ENCODE results near the gene ROCK2. TPM values are rescaled to one million over a fixed set of nuclear protein-coding genes. Genes with fewer than 3 reads are reported as not detected.

ROCK2 gene
- total and polyA plus RNA-seq, 4 donors = 5.3 to 31.0 (median 12.2) TPM

DNA sequence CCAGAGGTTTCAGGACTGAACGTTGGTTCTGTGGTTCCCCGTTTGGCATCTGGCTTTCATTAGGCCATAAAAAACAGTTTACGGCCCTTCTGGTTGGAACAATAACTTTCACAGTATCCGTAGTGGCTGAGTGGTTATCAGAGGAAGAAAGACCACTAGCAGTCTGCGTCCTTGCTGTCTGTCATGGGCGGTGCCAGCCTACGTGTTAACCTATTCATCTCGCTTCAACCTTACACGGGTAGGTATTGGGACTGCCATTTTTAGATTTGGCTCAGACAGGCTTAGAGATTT lies 42.6 kb upstream of the ROCK2 start:
- Histone ChIP-seq H3K4me3 (ENCODE audit: low read depth in 1 of 3, low read length in 3 of 3) (no peak overlapping the region), H3K27me3 (ENCODE audit: control insufficient read depth in 4 of 4, insufficient read depth in 4 of 4, low read length in 3 of 4) (no peaks in the 10 kb centered on the region), H3K9me3 (ENCODE audit: control insufficient read depth in 4 of 4, low read length in 3 of 4) (no peaks in the 10 kb centered on the region), H3K27ac (ENCODE audit: low read depth in 1 of 2, low read length in 2 of 2) (no peak overlapping the region), H3K9ac (ENCODE audit: low read depth in 1 of 2, low read length in 2 of 2) (no peak overlapping the region), H3K36me3 (ENCODE audit: control insufficient read depth in 4 of 4, insufficient read depth in 3 of 4, low read depth in 1 of 4, low read length in 3 of 4) (no peaks in the 10 kb centered on the region), H3K4me1 (ENCODE audit: control insufficient read depth in 4 of 4, insufficient read depth in 4 of 4, low read length in 3 of 4) (peaks cover 22 to 40% (median 36%) of the 10 kb centered on the region in 4 donors)
- 82% methylated on average over 9 of the region's 9 CpGs for WGBS
- no peak for DNase-seq (ENCODE audit: low spot score)
- TF ChIP-seq JUND (IDR thresholded peaks at IDR 0.05) (no peak), HNF4A (conservative IDR thresholded peaks at IDR 0.05) (no peak), FOXA2 (IDR thresholded peaks at IDR 0.05) (no peak), HNF4G (IDR thresholded peaks at IDR 0.05) (no peak), TAF1 (conservative IDR thresholded peaks at IDR 0.05) (no peak), RXRA (IDR thresholded peaks at IDR 0.05) (no peak), FOXA1 (IDR thresholded peaks at IDR 0.05) (no peak), RAD21 (IDR thresholded peaks at IDR 0.05) (no peak), NR2F2 (IDR thresholded peaks at IDR 0.05) (no peak)
- TF ChIP-seq, protein P1, sequence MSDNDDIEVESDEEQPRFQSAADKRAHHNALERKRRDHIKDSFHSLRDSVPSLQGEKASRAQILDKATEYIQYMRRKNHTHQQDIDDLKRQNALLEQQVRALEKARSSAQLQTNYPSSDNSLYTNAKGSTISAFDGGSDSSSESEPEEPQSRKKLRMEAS (IDR thresholded peaks at IDR 0.05) = no peak
- TF ChIP-seq, protein P2, sequence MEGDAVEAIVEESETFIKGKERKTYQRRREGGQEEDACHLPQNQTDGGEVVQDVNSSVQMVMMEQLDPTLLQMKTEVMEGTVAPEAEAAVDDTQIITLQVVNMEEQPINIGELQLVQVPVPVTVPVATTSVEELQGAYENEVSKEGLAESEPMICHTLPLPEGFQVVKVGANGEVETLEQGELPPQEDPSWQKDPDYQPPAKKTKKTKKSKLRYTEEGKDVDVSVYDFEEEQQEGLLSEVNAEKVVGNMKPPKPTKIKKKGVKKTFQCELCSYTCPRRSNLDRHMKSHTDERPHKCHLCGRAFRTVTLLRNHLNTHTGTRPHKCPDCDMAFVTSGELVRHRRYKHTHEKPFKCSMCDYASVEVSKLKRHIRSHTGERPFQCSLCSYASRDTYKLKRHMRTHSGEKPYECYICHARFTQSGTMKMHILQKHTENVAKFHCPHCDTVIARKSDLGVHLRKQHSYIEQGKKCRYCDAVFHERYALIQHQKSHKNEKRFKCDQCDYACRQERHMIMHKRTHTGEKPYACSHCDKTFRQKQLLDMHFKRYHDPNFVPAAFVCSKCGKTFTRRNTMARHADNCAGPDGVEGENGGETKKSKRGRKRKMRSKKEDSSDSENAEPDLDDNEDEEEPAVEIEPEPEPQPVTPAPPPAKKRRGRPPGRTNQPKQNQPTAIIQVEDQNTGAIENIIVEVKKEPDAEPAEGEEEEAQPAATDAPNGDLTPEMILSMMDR (IDR thresholded peaks at IDR 0.05; ENCODE audit: low read depth, low read length, missing input control) = no peak
- TF ChIP-seq, protein P3, sequence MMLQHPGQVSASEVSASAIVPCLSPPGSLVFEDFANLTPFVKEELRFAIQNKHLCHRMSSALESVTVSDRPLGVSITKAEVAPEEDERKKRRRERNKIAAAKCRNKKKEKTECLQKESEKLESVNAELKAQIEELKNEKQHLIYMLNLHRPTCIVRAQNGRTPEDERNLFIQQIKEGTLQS (IDR thresholded peaks at IDR 0.05) = no peak

DNA sequence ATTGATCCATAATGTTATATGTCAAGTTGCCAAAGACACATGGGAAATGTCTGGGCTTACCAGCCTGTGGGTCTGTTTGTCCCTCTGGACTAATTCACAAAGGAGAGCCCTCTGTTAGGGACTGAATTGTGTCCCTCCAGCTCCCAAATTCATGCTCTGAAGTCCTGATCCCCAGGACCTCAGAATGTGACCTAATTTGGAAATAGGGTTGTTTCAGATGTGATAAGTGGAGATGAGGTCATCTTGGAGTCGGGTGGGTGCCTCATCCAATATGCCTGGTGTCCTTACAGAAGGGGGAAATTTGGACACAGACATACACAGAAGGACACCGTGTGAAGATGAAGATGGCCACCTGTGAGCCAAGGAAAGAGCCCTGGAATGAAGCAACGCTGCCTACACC lies 41.4 kb upstream of the ROCK2 start:
- peaks cover 22 to 40% (median 36%) of the 10 kb centered on the region in 4 donors for H3K4me1 ChIP-seq (ENCODE audit: control insufficient read depth in 4 of 4, insufficient read depth in 4 of 4, low read length in 3 of 4)
- 78% methylated on average over 3 of the region's 3 CpGs for WGBS
- no peak overlapping the region for H3K4me3 ChIP-seq (ENCODE audit: low read depth in 1 of 3, low read length in 3 of 3)
- no peak overlapping the region for H3K9ac ChIP-seq (ENCODE audit: low read depth in 1 of 2, low read length in 2 of 2)
- no peaks in the 10 kb centered on the region for H3K36me3 ChIP-seq (ENCODE audit: control insufficient read depth in 4 of 4, insufficient read depth in 3 of 4, low read depth in 1 of 4, low read length in 3 of 4)
- peak overlapping the region in 1 of 2 donors; percentile 26 for H3K27ac ChIP-seq (ENCODE audit: low read depth in 1 of 2, low read length in 2 of 2)
- DNase-seq (ENCODE audit: low spot score) = no peak
- no peaks in the 10 kb centered on the region for H3K27me3 ChIP-seq (ENCODE audit: control insufficient read depth in 4 of 4, insufficient read depth in 4 of 4, low read length in 3 of 4)
- no peaks in the 10 kb centered on the region for H3K9me3 ChIP-seq (ENCODE audit: control insufficient read depth in 4 of 4, low read length in 3 of 4)
- peak in 1 of 2 donors; percentile 18 for TF ChIP-seq RAD21 (IDR thresholded peaks at IDR 0.05)
- TF ChIP-seq HNF4A (conservative IDR thresholded peaks at IDR 0.05) = peak in 1 of 2 donors; percentile 11
- TF ChIP-seq JUND (IDR thresholded peaks at IDR 0.05) = peak in 1 of 2 donors; percentile 27
- TF ChIP-seq, protein P1 (IDR thresholded peaks at IDR 0.05) = no peak
- no peak for TF ChIP-seq YY1 (IDR thresholded peaks at IDR 0.05)
- TF ChIP-seq SP1 (IDR thresholded peaks at IDR 0.05) = peak; percentile 30
- peak in 1 of 2 donors; percentile 10 for TF ChIP-seq RXRA (IDR thresholded peaks at IDR 0.05)

DNA sequence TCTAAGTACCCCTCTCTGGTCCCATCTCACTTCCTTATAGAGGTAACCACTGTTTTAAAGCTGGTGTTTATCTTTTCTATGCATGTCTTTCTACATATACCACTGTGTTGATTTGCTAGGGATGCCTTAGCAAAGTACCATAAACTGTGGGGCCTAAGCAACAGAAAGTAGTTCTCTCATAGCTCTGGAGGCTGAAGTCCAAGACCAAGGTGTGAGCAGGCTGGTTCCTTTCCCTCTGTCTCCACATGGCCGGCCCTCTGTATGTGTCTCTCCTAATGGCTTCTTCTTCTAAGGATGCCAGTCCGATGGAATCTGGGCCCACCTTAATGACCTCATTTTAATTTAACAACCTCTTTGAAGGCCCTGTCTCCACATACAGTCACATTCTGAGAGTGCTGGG lies 40.8 kb upstream of the ROCK2 start:
- DNase-seq (ENCODE audit: low spot score) = no peak
- Histone ChIP-seq H3K9ac (ENCODE audit: low read depth in 1 of 2, low read length in 2 of 2) (no peak overlapping the region), H3K36me3 (ENCODE audit: control insufficient read depth in 4 of 4, insufficient read depth in 3 of 4, low read depth in 1 of 4, low read length in 3 of 4) (no peaks in the 10 kb centered on the region), H3K27me3 (ENCODE audit: control insufficient read depth in 4 of 4, insufficient read depth in 4 of 4, low read length in 3 of 4) (no peaks in the 10 kb centered on the region), H3K4me3 (ENCODE audit: low read depth in 1 of 3, low read length in 3 of 3) (no peak overlapping the region), H3K4me1 (ENCODE audit: control insufficient read depth in 4 of 4, insufficient read depth in 4 of 4, low read length in 3 of 4) (peaks cover 22 to 35% (median 34%) of the 10 kb centered on the region in 4 donors), H3K9me3 (ENCODE audit: control insufficient read depth in 4 of 4, low read length in 3 of 4) (no peaks in the 10 kb centered on the region), H3K27ac (ENCODE audit: low read depth in 1 of 2, low read length in 2 of 2) (no peak overlapping the region)
- TF ChIP-seq NR2F2 (IDR thresholded peaks at IDR 0.05) (no peak), GABPA (IDR thresholded peaks at IDR 0.05 in 1 of 2, conservative IDR thresholded peaks at IDR 0.05 in 1 of 2) (no peak)
- 82% methylated on average over 2 of the region's 2 CpGs for WGBS
